22Rv1 (cell line): ENCODE results near the gene FNDC7.

Experiments
- ZFX ChIP-seq: fragments of 450-650 bp; IDR thresholded peaks from 2 replicates; pipeline ENCODE4 v1.6.1; 2017; ENCODE audit warnings: antibody characterized with exemption, borderline replicate concordance
- TF ChIP-seq, protein P1 (sequence below): fragments of 450-650 bp; IDR thresholded peaks from 2 replicates; pipeline ENCODE4 v1.5.1; 2017; ENCODE audit warnings: mild to moderate bottlenecking

DNA sequence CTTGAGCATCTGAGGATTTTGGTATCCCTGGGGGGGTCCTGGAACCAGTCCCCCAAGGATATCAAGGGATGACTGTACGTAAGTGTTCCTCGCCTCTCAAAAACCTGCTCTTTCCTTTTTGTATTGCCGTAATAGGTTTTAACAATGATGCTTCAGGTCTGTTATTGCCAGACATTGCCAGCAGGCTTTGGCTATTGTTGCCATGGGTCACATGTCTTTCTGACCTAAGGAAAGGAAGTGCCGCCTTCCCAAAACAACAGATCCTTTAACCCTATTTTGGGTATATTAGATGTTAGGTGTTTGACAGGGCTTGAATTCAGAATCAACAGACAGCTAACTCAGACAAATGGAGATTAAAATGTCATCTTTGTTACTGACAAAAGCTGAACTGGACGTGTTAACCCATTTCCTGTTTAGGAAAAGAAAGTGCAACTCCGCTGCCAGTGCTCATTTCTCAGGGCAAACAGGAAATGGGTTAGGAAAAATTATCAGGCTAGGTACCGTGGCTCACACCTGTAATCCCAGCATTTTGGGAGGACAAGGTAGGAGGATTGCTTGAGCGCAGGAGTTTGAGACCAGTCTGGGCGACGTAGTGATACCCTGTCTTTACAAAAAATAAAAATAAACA, 33.0 kb upstream of the FNDC7 start:
- TF ChIP-seq, protein P1, sequence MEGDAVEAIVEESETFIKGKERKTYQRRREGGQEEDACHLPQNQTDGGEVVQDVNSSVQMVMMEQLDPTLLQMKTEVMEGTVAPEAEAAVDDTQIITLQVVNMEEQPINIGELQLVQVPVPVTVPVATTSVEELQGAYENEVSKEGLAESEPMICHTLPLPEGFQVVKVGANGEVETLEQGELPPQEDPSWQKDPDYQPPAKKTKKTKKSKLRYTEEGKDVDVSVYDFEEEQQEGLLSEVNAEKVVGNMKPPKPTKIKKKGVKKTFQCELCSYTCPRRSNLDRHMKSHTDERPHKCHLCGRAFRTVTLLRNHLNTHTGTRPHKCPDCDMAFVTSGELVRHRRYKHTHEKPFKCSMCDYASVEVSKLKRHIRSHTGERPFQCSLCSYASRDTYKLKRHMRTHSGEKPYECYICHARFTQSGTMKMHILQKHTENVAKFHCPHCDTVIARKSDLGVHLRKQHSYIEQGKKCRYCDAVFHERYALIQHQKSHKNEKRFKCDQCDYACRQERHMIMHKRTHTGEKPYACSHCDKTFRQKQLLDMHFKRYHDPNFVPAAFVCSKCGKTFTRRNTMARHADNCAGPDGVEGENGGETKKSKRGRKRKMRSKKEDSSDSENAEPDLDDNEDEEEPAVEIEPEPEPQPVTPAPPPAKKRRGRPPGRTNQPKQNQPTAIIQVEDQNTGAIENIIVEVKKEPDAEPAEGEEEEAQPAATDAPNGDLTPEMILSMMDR: no peak
- no peak for TF ChIP-seq ZFX
